H1 (cell line): ENCODE data around the gene TMEM107. TPM values are rescaled to one million over a fixed set of nuclear protein-coding genes. Genes with fewer than 3 reads are reported as not detected.
A peak's percentile ranks its signal among the peaks of the same experiment; 100 is the strongest.

Source experiments
- ASH2L ChIP-seq: fragments of 200-600, 300-600 bp; sonication (generic); IDR thresholded peaks from one replicate; pipeline ENCODE4 v1.7.1; 2017; ENCODE audit warnings: low read length
- CBX5 ChIP-seq: fragments of 300-800, 300-1000 bp; sonication (generic); IDR thresholded peaks from 2 replicates; pipeline ENCODE4 v1.7.1; 2016; ENCODE audit warnings: antibody characterized with exemption, low read length, low read depth
- CREB1 ChIP-seq: IDR thresholded peaks from 2 replicates; pipeline ENCODE4 v1.6.1; 2012; ENCODE audit warnings: inconsistent platforms
- GABPA ChIP-seq: IDR thresholded peaks from 2 replicates; pipeline ENCODE4 v1.6.1; 2011; ENCODE audit warnings: mild to moderate bottlenecking, low read length, moderate library complexity, borderline replicate concordance; ENCODE audit not compliant: insufficient read depth
- HDAC6 ChIP-seq: IDR thresholded peaks from one replicate; pipeline ENCODE4 v1.7.1; 2012; ENCODE audit warnings: low read depth, mild to moderate bottlenecking, inconsistent platforms, low read length, moderate library complexity
- JUND ChIP-seq: IDR thresholded peaks from 2 replicates; pipeline ENCODE4 v1.6.1; 2011; ENCODE audit warnings: mild to moderate bottlenecking, improper control_type of control experiment, low read length
- KDM1A ChIP-seq: fragments of 200-600, 300-600 bp; sonication (generic); IDR thresholded peaks from 2 replicates; pipeline ENCODE4 v1.7.1; 2016; ENCODE audit warnings: mild to moderate bottlenecking, low read length, borderline replicate concordance
- KDM4A ChIP-seq: IDR thresholded peaks from one replicate; pipeline ENCODE4 v1.7.1; 2012; ENCODE audit warnings: low read depth, mild to moderate bottlenecking, moderate library complexity, low read length, inconsistent platforms; ENCODE audit not compliant: severe bottlenecking
- MAFK ChIP-seq: IDR thresholded peaks from 2 replicates; pipeline ENCODE4 v1.6.1; 2012; ENCODE audit warnings: low read depth, mild to moderate bottlenecking, improper control_type of control experiment, low read length
- RFX5 ChIP-seq: IDR thresholded peaks from 2 replicates; pipeline ENCODE4 v1.6.1; 2011; ENCODE audit warnings: low read depth, low read length, improper control_type of control experiment, borderline replicate concordance
- SP4 ChIP-seq: IDR thresholded peaks from 2 replicates; pipeline ENCODE4 v1.6.1; 2012; ENCODE audit warnings: low read length, inconsistent platforms
- SUZ12 ChIP-seq: fragments of 200-600 bp; sonication (generic); IDR thresholded peaks from 2 replicates; pipeline ENCODE4 v1.6.1; 2012; ENCODE audit warnings: mild to moderate bottlenecking, inconsistent platforms, low read length, moderate library complexity, mixed read lengths
- TAF1 ChIP-seq: IDR thresholded peaks from 2 replicates; pipeline ENCODE4 v1.6.1; 2011; ENCODE audit warnings: mild to moderate bottlenecking, low read depth, low read length
- TAF7 ChIP-seq: optimal IDR thresholded peaks from 2 replicates; pipeline ENCODE3; 2011; ENCODE audit warnings: low read depth, mild to moderate bottlenecking, inconsistent platforms, low read length, moderate library complexity, borderline replicate concordance
- TBP ChIP-seq: IDR thresholded peaks from 2 replicates; pipeline ENCODE4 v1.6.1; 2011; ENCODE audit warnings: low read depth, low read length, improper control_type of control experiment
- YY1 ChIP-seq: IDR thresholded peaks from 2 replicates; pipeline ENCODE4 v1.6.1; 2011; ENCODE audit warnings: low read depth, mild to moderate bottlenecking, low read length
- polyA plus RNA-seq, 7 experiments: library from polyadenylated mRNA; depleted of rRNA in 3 of 7; stranded (reverse) in 5 of 7; unstranded in 2 of 7; fragments of >200 nt in 5 of 7; fragments of 200-250 nt in 2 of 7; gene quantifications; 1 replicate in 5 of 7; 2 replicates in 1 of 7; 4 replicates in 1 of 7; pipeline versions ENCODE4 v1.2.1 to v1.2.3, GENCODE V29; 2011 to 2013; ENCODE audit warnings: missing spikeins in 2 of 7, mixed read lengths in 2 of 7
- total RNA-seq: library from RNA; stranded (reverse); fragmentation: NEBNext Ultra II Directional; extraction: Animal tissue kit (Norgen Biotek cat#: 25700); gene quantifications from 2 replicates; pipeline ENCODE4 v1.2.1, GENCODE V29; 2021
- TF ChIP-seq, protein P1 (sequence below), 3 experiments: IDR thresholded peaks; 1 replicate in 2 of 3; 2 replicates in 1 of 3; pipeline versions ENCODE4 v1.5.1 to v1.6.1; 2011; ENCODE audit warnings: low read length in 3 of 3, mild to moderate bottlenecking in 3 of 3, inconsistent platforms in 2 of 3, low read depth in 1 of 3, moderate library complexity in 1 of 3; ENCODE audit not compliant: insufficient read depth in 1 of 3; ENCODE audit errors: control extremely low read depth in 1 of 3
- TF ChIP-seq, protein P2 (sequence below): IDR thresholded peaks from 2 replicates; pipeline ENCODE4 v1.6.1; 2011; ENCODE audit warnings: low read length, improper control_type of control experiment
- TF ChIP-seq, protein P3 (sequence below): IDR thresholded peaks from 2 replicates; pipeline ENCODE4 v1.6.1; 2012; ENCODE audit warnings: inconsistent platforms
- TF ChIP-seq, protein P4 (sequence below): IDR thresholded peaks from 2 replicates; pipeline ENCODE4 v1.6.1; 2012; ENCODE audit warnings: inconsistent platforms

TMEM107 gene
- total and polyA plus RNA-seq, 2 of the 8 experiments (the other 6 are each of a cell fraction or from before 2014, with no cell fraction given): 17.3 to 21.5 TPM

DNA sequence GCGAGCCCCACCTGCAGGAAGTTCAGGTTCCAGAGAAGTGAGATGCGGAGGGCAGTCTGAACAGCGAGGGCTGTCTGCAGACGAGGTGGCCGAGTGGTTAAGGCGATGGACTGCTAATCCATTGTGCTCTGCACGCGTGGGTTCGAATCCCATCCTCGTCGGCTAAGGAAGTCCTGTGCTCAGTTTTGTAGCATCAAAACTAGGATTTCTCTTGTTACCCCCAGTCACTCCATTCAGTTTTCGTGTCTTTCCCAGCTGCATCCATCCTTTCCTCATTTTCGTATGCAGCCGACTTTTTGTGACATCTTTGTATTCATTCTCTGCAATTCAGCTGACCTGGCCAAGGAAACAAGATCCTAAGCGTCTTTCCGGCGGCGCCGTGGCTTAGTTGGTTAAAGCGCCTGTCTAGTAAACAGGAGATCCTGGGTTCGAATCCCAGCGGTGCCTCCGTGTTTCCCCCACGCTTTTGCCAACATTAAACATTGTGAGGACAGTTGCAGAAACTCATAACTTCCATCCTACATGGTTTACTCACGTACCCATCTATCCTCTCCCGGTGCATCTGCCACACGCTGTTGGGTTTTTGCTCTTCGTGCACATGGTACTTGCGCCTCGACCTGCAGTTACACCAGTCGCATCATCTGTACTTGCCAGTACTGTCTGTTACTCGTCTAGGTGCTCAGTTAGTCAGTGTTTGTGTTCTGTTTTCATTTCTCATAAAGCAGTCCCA, 10.8 kb upstream of the TMEM107 start (continued):
- TF ChIP-seq TAF7 (peak; percentile 55), TBP (peak; percentile 98), CBX5 (no peak), HDAC6 (peak; percentile 44), GABPA (no peak), JUND (no peak), ASH2L (peak; percentile 69), KDM4A (no peak), SP4 (peak; percentile 71; the same call in 1 of the 2 replicates), TAF1 (no peak), MAFK (no peak; the same call in 1 of the 2 replicates), RFX5 (no peak), CREB1 (peak; percentile 50; the same call in 1 of the 2 replicates), SUZ12 (no peak), YY1 (no peak), KDM1A (no peak; the same call in 1 of the 2 replicates)
- TF ChIP-seq, protein P1, sequence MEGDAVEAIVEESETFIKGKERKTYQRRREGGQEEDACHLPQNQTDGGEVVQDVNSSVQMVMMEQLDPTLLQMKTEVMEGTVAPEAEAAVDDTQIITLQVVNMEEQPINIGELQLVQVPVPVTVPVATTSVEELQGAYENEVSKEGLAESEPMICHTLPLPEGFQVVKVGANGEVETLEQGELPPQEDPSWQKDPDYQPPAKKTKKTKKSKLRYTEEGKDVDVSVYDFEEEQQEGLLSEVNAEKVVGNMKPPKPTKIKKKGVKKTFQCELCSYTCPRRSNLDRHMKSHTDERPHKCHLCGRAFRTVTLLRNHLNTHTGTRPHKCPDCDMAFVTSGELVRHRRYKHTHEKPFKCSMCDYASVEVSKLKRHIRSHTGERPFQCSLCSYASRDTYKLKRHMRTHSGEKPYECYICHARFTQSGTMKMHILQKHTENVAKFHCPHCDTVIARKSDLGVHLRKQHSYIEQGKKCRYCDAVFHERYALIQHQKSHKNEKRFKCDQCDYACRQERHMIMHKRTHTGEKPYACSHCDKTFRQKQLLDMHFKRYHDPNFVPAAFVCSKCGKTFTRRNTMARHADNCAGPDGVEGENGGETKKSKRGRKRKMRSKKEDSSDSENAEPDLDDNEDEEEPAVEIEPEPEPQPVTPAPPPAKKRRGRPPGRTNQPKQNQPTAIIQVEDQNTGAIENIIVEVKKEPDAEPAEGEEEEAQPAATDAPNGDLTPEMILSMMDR (IDR thresholded peaks at IDR 0.05; ENCODE audit: control extremely low read depth in 1 of 3, insufficient read depth in 1 of 3, low read depth in 1 of 3, low read length in 3 of 3): peak in 1 of 3 experiments; percentile 34; a peak in 2 of 4 replicates
- TF ChIP-seq, protein P2, sequence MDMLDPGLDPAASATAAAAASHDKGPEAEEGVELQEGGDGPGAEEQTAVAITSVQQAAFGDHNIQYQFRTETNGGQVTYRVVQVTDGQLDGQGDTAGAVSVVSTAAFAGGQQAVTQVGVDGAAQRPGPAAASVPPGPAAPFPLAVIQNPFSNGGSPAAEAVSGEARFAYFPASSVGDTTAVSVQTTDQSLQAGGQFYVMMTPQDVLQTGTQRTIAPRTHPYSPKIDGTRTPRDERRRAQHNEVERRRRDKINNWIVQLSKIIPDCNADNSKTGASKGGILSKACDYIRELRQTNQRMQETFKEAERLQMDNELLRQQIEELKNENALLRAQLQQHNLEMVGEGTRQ: no peak
- TF ChIP-seq, protein P3, sequence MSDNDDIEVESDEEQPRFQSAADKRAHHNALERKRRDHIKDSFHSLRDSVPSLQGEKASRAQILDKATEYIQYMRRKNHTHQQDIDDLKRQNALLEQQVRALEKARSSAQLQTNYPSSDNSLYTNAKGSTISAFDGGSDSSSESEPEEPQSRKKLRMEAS: peak; percentile 40; the same call in 1 of the 2 replicates
- TF ChIP-seq, protein P4, sequence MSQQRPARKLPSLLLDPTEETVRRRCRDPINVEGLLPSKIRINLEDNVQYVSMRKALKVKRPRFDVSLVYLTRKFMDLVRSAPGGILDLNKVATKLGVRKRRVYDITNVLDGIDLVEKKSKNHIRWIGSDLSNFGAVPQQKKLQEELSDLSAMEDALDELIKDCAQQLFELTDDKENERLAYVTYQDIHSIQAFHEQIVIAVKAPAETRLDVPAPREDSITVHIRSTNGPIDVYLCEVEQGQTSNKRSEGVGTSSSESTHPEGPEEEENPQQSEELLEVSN: peak; percentile 35; the same call in 1 of the 2 replicates
